ENCODE measurements around the gene KLF6.
A peak's percentile ranks its signal among the peaks of the same experiment; 100 is the strongest.

GRCh38 chr10:3779158-3779741, 5.8 kb downstream of the KLF6 start:
- TF ChIP-seq CTCF (IDR thresholded peaks at IDR 0.05), result no peak
- peak in 2 of 3 donors; percentile 45 to 54 for TF ChIP-seq POLR2AphosphoS5 (IDR thresholded peaks at IDR 0.05)
- peak in 1 of 4 donors; percentile 10 for TF ChIP-seq POLR2A (IDR thresholded peaks at IDR 0.05)
- no peak for TF ChIP-seq EP300 (IDR thresholded peaks at IDR 0.05)
